Upper lobe of left lung (tissue), 4 donors: ENCODE data around the gene CCNJ.

ENCODE experiments used
- CTCF ChIP-seq, 6 experiments: fragments of 450-650 bp in 4 of 6; fragments of 200-600 bp in 2 of 6; sonication (generic) in 2 of 6; IDR thresholded peaks; one replicate each; pipeline ENCODE4 v1.5.1; 2016 to 2019; ENCODE audit warnings: antibody characterized with exemption in 6 of 6
- POLR2AphosphoS5 ChIP-seq, 2 donors: sonication (generic); formaldehyde crosslinking; IDR thresholded peaks; one replicate each; pipeline ENCODE4 v1.5.1; 2017; ENCODE audit warnings: antibody characterized with exemption in 2 of 2

DNA sequence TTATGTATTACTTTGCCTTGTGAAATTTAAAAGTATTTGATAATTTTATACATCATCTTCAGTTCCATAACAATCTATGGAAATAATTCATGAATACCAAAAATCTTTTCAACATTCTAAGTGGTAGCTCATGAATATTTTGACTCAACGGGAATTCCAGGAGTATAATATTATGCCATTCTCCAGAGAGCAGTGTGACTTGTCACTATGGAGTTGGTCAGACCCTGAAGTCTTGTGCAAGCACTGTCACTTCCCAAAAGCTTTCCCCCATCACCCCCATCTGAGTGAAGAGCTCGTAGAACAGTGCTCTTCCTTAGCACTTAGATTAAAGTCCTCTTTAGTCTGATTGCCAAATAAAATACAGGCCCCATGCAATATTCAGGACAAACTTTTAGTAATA lies 29.4 kb upstream of the CCNJ start:
- no peak for TF ChIP-seq CTCF (IDR thresholded peaks at IDR 0.05)
- no peak for TF ChIP-seq POLR2AphosphoS5 (IDR thresholded peaks at IDR 0.05)
